Body of pancreas (tissue), 4 donors: ENCODE data around the gene USP7.

Experiments used
- POLR2A ChIP-seq, 3 donors: fragments of 450-650 bp; IDR thresholded peaks; one replicate each; pipeline ENCODE4 v1.6.1; 2016; ENCODE audit warnings: antibody characterized with exemption in 3 of 3, mild to moderate bottlenecking in 2 of 3
- TF ChIP-seq, protein P1 (sequence below), 7 experiments: fragments of 450-650 bp in 4 of 7; fragments of 200-600 bp in 3 of 7; sonication (generic) in 3 of 7; IDR thresholded peaks; one replicate each; pipeline ENCODE4 v1.5.1; 2016 to 2019; ENCODE audit warnings: antibody characterized with exemption in 7 of 7

DNA sequence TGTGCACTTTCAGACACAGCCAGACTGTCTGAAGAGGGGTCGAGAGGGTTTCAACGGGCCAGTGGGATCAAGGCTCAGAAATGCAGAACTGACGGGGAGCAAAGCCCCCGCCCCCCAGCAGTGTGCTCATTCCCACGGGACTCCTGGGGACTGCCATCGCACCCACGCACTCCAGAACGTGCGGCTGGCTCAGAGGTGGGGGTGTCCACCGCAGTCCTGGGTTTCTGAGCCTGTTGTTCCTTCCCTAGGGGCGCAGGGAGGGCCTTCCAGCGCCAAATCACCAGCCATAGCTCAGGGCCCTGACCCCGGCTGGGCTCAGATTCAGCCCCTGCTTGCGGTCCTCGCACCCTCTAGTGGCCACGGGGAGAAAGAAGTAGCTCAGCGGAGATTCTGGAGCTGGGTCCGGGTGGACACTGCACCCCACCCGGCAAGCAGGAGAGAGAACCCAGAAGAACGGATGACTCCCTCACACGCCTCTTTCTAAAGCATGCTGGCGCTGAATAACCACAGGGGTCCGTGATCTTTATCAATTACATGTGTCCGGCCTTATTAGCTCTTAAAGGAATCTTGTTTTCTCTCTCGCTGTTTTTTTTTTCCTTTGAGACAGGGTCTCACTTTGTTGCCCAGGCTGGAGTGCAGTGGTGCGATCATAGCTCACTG, 45.0 kb upstream of the USP7 start:
- TF ChIP-seq, protein P1, sequence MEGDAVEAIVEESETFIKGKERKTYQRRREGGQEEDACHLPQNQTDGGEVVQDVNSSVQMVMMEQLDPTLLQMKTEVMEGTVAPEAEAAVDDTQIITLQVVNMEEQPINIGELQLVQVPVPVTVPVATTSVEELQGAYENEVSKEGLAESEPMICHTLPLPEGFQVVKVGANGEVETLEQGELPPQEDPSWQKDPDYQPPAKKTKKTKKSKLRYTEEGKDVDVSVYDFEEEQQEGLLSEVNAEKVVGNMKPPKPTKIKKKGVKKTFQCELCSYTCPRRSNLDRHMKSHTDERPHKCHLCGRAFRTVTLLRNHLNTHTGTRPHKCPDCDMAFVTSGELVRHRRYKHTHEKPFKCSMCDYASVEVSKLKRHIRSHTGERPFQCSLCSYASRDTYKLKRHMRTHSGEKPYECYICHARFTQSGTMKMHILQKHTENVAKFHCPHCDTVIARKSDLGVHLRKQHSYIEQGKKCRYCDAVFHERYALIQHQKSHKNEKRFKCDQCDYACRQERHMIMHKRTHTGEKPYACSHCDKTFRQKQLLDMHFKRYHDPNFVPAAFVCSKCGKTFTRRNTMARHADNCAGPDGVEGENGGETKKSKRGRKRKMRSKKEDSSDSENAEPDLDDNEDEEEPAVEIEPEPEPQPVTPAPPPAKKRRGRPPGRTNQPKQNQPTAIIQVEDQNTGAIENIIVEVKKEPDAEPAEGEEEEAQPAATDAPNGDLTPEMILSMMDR (IDR thresholded peaks at IDR 0.05): peak; percentile 65 to 87 (median 74)
- TF ChIP-seq POLR2A (IDR thresholded peaks at IDR 0.05): no peak
